ENCODE results near the gene CREM.
A peak's percentile ranks its signal among the peaks of the same experiment; 100 is the strongest.

Gene CREM

GRCh38 chr10:35135861-35136260 is 9.2 kb downstream of the CREM start:
- Histone ChIP-seq H3K27ac (no peak overlapping the region), H3K4me3 (no peak overlapping the region)
- TF ChIP-seq CTCF (IDR thresholded peaks at IDR 0.05): no peak
- no peak for DNase-seq (ENCODE audit: low spot score)

GRCh38 chr10:35136263-35136815 is 9.7 kb downstream of the CREM start:
- no peak overlapping the region for H3K4me3 ChIP-seq
- DNase-seq (ENCODE audit: low spot score): no peak
- no peak for TF ChIP-seq CTCF (IDR thresholded peaks at IDR 0.05)
- no peak overlapping the region for H3K27ac ChIP-seq

GRCh38 chr10:35140126-35140525 is 13.5 kb downstream of the CREM start:
- no peak overlapping the region for H3K27ac ChIP-seq
- no peak for TF ChIP-seq CTCF (IDR thresholded peaks at IDR 0.05)
- DNase-seq (ENCODE audit: low spot score): no peak
- no peak overlapping the region for H3K4me3 ChIP-seq

- H3K27ac ChIP-seq: no peak overlapping the region
- no peak for DNase-seq (ENCODE audit: low spot score)
- TF ChIP-seq CTCF (IDR thresholded peaks at IDR 0.05): no peak
- no peak overlapping the region for H3K4me3 ChIP-seq
Observed at GRCh38 chr10:35140727-35141126, 14.1 kb downstream of the CREM start.

- no peak overlapping the region for H3K4me3 ChIP-seq
- no peak for TF ChIP-seq CTCF (IDR thresholded peaks at IDR 0.05)
- DNase-seq (ENCODE audit: low spot score): no peak
- no peak overlapping the region for H3K27ac ChIP-seq
Observed at GRCh38 chr10:35150308-35150707, 23.7 kb downstream of the CREM start.

- TF ChIP-seq CTCF (IDR thresholded peaks at IDR 0.05): no peak
- no peak overlapping the region for H3K27ac ChIP-seq
- DNase-seq (ENCODE audit: low spot score): no peak
- H3K4me3 ChIP-seq: no peak overlapping the region
Observed at GRCh38 chr10:35152992-35153391, 26.3 kb downstream of the CREM start.

- no peak for TF ChIP-seq CTCF (IDR thresholded peaks at IDR 0.05)
- no peak overlapping the region for H3K4me3 ChIP-seq
- H3K27ac ChIP-seq: peak overlapping the region in 1 of 2 donors; percentile 3
- no peak for DNase-seq (ENCODE audit: low spot score)
Observed at GRCh38 chr10:35153716-35154115, 27.1 kb downstream of the CREM start.
